OCI-LY3 (cell line): ENCODE results near the gene MUCL1.
"Not testable (repeated sequence)": the region's sequence is repeated elsewhere in the genome, so short reads cannot be mapped to it uniquely, and the experiment has no call there.

Experiments
- H2AFZ ChIP-seq: fragments of 200-600, 300-600 bp; shearing (Covaris generic); 2 replicates; pipeline ENCODE4 v1.6.0; 2014; ENCODE audit warnings: antibody characterized with exemption, low read depth, low read length
- H3K27ac ChIP-seq: fragments of 200-600, 300-600 bp; sonication (generic); 2 replicates; pipeline ENCODE4 v1.5.1; 2014; ENCODE audit warnings: mild to moderate bottlenecking, low read length, moderate library complexity, mixed read lengths
- H3K27me3 ChIP-seq: fragments of 200-600, 300-600 bp; sonication (generic); 2 replicates; pipeline ENCODE4 v1.6.1; 2014; ENCODE audit warnings: low read depth, low read length, mixed read lengths
- H3K36me3 ChIP-seq: fragments of 200-600, 300-600 bp; sonication (generic); replicated peaks from 2 replicates; pipeline ENCODE3; 2014; ENCODE audit warnings: low read depth, low read length, mixed read lengths
- H3K4me1 ChIP-seq: fragments of 300-600, 200-600 bp; sonication (generic); 2 replicates; pipeline ENCODE4 v1.6.1; 2014; ENCODE audit warnings: low read length, mixed read lengths
- H3K4me2 ChIP-seq: fragments of 200-600, 300-600 bp; sonication (generic); 2 replicates; pipeline ENCODE4 v1.6.1; 2014; ENCODE audit warnings: low read length, mixed read lengths
- H3K4me3 ChIP-seq: fragments of 300-600, 200-600 bp; sonication (generic); 2 replicates; pipeline ENCODE4 v1.5.1; 2014; ENCODE audit warnings: antibody characterized with exemption, mild to moderate bottlenecking, low read length, moderate library complexity
- H3K79me2 ChIP-seq: fragments of 300-600, 200-600 bp; shearing (Covaris generic); 2 replicates; pipeline ENCODE4 v1.6.1; 2014; ENCODE audit warnings: mild to moderate bottlenecking, low read length, mixed read lengths
- H3K9ac ChIP-seq: fragments of 300-600, 200-600 bp; shearing (Covaris generic); 2 replicates; pipeline ENCODE4 v1.6.0; 2014; ENCODE audit warnings: mild to moderate bottlenecking, low read length, moderate library complexity
- H3K9me3 ChIP-seq: fragments of 200-600, 300-600 bp; shearing (Covaris generic); 2 replicates; pipeline ENCODE4 v1.6.1; 2014; ENCODE audit warnings: low read length, mixed read lengths; ENCODE audit not compliant: insufficient read depth
- H4K20me1 ChIP-seq: fragments of 200-600, 300-600 bp; sonication (generic); 2 replicates; pipeline ENCODE4 v1.6.1; 2016; ENCODE audit warnings: low read length, mixed read lengths; ENCODE audit not compliant: insufficient read depth
- CTCF ChIP-seq: fragments of 200-600, 300-600 bp; sonication (generic); IDR thresholded peaks from 2 replicates; pipeline ENCODE4 v1.5.1; 2014; ENCODE audit warnings: antibody characterized with exemption, low read length, low read depth
- EZH2phosphoT487 ChIP-seq: fragments of 200-600 bp; shearing (Covaris generic); IDR thresholded peaks from 2 replicates; pipeline ENCODE4 v1.6.1; 2018; ENCODE audit warnings: antibody characterized with exemption, mixed run types, low read depth

Gene MUCL1

DNA sequence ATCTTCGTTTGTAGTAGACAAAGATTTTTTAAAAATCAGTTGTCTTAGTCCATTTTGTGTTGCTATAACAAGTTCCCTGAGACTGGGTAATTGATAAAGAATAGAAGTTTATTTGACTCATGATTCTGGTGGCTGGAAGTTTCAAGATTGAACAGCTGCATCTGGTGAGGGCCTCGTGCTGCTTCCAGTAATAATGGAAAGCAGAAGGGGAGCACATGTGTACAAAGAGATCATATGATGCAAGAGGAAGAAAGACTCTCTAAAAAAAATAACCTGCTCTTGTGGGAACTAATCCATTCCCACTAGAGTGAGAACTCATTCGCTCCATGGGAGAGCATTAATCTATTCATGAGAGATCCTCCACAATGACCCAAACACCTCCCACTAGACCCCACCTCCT is 24.8 kb downstream of the MUCL1 start:
- H3K4me1 ChIP-seq: peaks cover 27% of the 10 kb centered on the region
- TF ChIP-seq EZH2phosphoT487: no peak
- no peak for TF ChIP-seq CTCF
- H3K27me3 ChIP-seq: no peaks in the 10 kb centered on the region
- H4K20me1 ChIP-seq: no peaks in the 10 kb centered on the region
- 0 out of 2 replicates have a peak overlapping the region, but pooled peaks have one; percentile 13 for H3K4me3 ChIP-seq
- H3K9me3 ChIP-seq: peaks cover 10% of the 10 kb centered on the region; the same call in 1 of the 2 replicates
- no peaks in the 10 kb centered on the region for H3K79me2 ChIP-seq
- H3K4me2 ChIP-seq: peak overlapping the region; percentile 52
- no peak overlapping the region for H2AFZ ChIP-seq
- peak overlapping the region; percentile 25; the same call in 1 of the 2 replicates for H3K9ac ChIP-seq
- peak overlapping the region; percentile 71 for H3K27ac ChIP-seq
- H3K36me3 ChIP-seq: peaks cover 8% of the 10 kb centered on the region

DNA sequence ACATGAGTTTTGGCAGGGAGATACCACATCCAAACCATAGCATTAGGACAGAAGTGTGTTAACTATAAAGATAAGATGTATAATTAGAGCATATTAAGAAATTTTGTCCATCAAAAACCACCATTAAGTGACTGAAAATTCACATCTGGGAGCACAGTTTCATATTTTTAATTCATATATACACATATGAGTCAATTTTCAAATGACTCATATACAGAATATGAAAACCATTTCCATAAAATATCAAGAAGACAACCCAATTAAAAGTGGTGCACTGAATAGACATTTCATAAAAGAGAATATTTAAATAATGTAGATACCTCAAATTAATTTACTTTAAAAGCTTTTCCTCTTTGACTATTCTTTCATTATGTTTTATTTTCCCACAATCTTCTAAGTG is 25.3 kb downstream of the MUCL1 start:
- no peak for TF ChIP-seq EZH2phosphoT487
- no peak for TF ChIP-seq CTCF
- Histone ChIP-seq H3K4me3 (0 out of 2 replicates have a peak overlapping the region, but pooled peaks have one; percentile 13), H2AFZ (no peak overlapping the region), H3K9me3 (peaks cover 10% of the 10 kb centered on the region; the same call in 1 of the 2 replicates), H4K20me1 (no peaks in the 10 kb centered on the region), H3K27ac (peak overlapping the region; percentile 71), H3K79me2 (no peaks in the 10 kb centered on the region), H3K4me2 (peak overlapping the region; percentile 52), H3K27me3 (no peaks in the 10 kb centered on the region), H3K4me1 (peaks cover 27% of the 10 kb centered on the region), H3K36me3 (peaks cover 8% of the 10 kb centered on the region), H3K9ac (peak overlapping the region; percentile 25; the same call in 1 of the 2 replicates)

DNA sequence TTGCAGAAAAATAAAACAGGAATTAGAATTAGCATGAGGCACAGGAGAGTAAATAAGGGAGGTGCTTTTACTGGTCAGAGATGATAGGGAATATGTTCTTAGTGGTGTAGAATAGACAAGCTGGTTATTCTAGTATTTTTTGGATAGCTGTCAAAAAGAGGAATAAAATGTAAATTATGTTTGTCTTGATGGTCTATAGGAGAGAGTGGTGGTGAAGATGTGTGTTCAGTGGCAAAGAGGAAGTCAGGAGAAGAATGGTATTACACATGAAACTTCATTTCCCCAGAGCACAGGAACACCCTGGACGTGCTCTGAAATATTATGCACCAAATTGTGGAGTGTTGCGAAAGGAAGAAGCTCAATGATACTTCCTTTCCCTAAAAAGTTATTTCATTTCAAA is 27.8 kb downstream of the MUCL1 start:
- TF ChIP-seq CTCF: no peak
- Histone ChIP-seq H4K20me1 (no peaks in the 10 kb centered on the region), H3K27ac (no peak overlapping the region), H3K9me3 (peaks cover 10% of the 10 kb centered on the region; the same call in 1 of the 2 replicates), H3K4me1 (peaks cover 27% of the 10 kb centered on the region), H3K4me3 (no peak overlapping the region), H3K27me3 (no peaks in the 10 kb centered on the region), H3K4me2 (no peak overlapping the region), H3K9ac (no peak overlapping the region), H3K79me2 (no peaks in the 10 kb centered on the region), H3K36me3 (peaks cover 8% of the 10 kb centered on the region), H2AFZ (no peak overlapping the region)

- H3K4me2 ChIP-seq, H3K27ac ChIP-seq, H3K36me3 ChIP-seq, H3K9me3 ChIP-seq, H3K4me3 ChIP-seq, H3K9ac ChIP-seq, H3K27me3 ChIP-seq, H4K20me1 ChIP-seq, H3K79me2 ChIP-seq, H2AFZ ChIP-seq: not testable (repeated sequence)
- H3K4me1 ChIP-seq: peaks cover 27% of the 10 kb centered on the region
Measured at GRCh38 chr12:54882597-54882996, 28.3 kb downstream of the MUCL1 start.

DNA sequence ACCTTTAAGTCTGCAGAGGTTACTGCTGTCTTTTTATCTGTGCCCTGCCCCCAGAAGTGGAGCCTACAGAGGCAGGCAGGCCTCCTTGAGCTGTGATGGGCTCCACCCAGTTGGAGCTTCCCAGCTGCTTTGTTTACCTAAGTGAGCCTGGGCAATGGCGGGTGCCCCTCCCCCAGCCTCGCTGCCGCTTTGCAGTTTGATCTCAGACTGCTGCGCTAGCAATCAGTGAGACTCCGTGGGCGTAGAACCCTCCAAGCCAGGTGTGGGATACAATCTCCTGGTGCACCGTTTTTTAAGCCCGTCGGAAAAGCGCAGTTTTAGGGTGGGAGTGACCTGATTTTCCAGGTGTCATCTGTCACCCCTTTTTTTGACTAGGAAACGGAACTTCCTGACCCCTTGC is 34.1 kb downstream of the MUCL1 start:
- not testable (repeated sequence) for H3K4me2 ChIP-seq, H3K9ac ChIP-seq, H4K20me1 ChIP-seq, H3K4me3 ChIP-seq, H3K27ac ChIP-seq, H3K36me3 ChIP-seq, H3K27me3 ChIP-seq, H3K4me1 ChIP-seq, H2AFZ ChIP-seq, H3K79me2 ChIP-seq, H3K9me3 ChIP-seq
